Measurements from ENCODE around the gene MMD2. TPM values are rescaled to one million over a fixed set of nuclear protein-coding genes. Genes with fewer than 3 reads are reported as not detected.

The MMD2 gene
- total and polyA plus RNA-seq, 2 experiments from 2014 or later = 0.11 to 0.38 TPM

DNA sequence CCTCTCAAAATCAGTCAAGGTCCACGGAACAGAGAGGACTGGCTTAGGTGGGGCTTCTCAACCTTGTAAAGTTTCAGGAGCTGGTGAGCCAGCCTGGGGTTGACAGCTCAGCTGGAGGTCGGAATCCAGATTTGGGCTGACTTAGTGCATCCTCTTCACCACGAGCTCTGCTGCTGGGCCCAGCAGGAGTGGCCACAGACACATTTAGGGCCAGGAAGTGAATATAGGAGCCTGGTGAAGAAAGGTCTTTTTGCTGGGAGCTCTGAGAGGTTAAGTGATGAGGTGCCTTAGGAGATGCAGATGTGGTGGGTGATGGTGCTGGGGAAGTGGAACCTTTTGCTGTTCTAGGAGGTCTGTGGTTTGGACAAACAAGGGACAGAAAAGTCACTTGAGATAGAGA is 39.3 kb upstream of the MMD2 start:
- no peak overlapping the region for H3K27ac ChIP-seq (ENCODE audit: low read depth)
- TF ChIP-seq, protein P1, sequence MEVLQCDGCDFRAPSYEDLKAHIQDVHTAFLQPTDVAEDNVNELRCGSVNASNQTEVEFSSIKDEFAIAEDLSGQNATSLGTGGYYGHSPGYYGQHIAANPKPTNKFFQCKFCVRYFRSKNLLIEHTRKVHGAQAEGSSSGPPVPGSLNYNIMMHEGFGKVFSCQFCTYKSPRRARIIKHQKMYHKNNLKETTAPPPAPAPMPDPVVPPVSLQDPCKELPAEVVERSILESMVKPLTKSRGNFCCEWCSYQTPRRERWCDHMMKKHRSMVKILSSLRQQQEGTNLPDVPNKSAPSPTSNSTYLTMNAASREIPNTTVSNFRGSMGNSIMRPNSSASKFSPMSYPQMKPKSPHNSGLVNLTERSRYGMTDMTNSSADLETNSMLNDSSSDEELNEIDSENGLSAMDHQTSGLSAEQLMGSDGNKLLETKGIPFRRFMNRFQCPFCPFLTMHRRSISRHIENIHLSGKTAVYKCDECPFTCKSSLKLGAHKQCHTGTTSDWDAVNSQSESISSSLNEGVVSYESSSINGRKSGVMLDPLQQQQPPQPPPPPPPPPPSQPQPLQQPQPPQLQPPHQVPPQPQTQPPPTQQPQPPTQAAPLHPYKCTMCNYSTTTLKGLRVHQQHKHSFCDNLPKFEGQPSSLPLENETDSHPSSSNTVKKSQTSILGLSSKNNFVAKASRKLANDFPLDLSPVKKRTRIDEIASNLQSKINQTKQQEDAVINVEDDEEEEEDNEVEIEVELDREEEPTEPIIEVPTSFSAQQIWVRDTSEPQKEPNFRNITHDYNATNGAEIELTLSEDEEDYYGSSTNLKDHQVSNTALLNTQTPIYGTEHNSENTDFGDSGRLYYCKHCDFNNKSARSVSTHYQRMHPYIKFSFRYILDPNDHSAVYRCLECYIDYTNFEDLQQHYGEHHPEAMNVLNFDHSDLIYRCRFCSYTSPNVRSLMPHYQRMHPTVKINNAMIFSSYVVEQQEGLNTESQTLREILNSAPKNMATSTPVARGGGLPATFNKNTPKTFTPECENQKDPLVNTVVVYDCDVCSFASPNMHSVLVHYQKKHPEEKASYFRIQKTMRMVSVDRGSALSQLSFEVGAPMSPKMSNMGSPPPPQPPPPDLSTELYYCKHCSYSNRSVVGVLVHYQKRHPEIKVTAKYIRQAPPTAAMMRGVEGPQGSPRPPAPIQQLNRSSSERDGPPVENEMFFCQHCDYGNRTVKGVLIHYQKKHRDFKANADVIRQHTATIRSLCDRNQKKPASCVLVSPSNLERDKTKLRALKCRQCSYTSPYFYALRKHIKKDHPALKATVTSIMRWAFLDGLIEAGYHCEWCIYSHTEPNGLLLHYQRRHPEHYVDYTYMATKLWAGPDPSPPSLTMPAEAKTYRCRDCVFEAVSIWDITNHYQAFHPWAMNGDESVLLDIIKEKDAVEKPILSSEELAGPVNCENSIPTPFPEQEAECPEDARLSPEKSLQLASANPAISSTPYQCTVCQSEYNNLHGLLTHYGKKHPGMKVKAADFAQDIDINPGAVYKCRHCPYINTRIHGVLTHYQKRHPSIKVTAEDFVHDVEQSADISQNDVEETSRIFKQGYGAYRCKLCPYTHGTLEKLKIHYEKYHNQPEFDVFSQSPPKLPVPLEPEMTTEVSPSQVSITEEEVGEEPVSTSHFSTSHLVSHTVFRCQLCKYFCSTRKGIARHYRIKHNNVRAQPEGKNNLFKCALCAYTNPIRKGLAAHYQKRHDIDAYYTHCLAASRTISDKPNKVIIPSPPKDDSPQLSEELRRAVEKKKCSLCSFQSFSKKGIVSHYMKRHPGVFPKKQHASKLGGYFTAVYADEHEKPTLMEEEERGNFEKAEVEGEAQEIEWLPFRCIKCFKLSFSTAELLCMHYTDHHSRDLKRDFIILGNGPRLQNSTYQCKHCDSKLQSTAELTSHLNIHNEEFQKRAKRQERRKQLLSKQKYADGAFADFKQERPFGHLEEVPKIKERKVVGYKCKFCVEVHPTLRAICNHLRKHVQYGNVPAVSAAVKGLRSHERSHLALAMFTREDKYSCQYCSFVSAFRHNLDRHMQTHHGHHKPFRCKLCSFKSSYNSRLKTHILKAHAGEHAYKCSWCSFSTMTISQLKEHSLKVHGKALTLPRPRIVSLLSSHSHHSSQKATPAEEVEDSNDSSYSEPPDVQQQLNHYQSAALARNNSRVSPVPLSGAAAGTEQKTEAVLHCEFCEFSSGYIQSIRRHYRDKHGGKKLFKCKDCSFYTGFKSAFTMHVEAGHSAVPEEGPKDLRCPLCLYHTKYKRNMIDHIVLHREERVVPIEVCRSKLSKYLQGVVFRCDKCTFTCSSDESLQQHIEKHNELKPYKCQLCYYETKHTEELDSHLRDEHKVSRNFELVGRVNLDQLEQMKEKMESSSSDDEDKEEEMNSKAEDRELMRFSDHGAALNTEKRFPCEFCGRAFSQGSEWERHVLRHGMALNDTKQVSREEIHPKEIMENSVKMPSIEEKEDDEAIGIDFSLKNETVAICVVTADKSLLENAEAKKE (CRISPR knock-in tag; IDR thresholded peaks at IDR 0.05) = no peak
- TF ChIP-seq NANOG (IDR thresholded peaks at IDR 0.05; ENCODE audit: borderline replicate concordance) (no peak), ZNF331 (CRISPR knock-in tag; IDR thresholded peaks at IDR 0.05; ENCODE audit: low read depth) (no peak), STAT1 (IDR thresholded peaks at IDR 0.05; ENCODE audit: unreplicated experiment) (no peak), POLR2AphosphoS5 (IDR thresholded peaks at IDR 0.05; ENCODE audit: low read depth) (no peak), ZNF114 (CRISPR knock-in tag; IDR thresholded peaks at IDR 0.05) (no peak), CREB1 (CRISPR knock-in tag; IDR thresholded peaks at IDR 0.05; ENCODE audit: low read depth) (no peak), EZH2phosphoT487 (IDR thresholded peaks at IDR 0.05; ENCODE audit: unreplicated experiment) (no peak), JUNB (IDR thresholded peaks at IDR 0.05; ENCODE audit: unreplicated experiment) (no peak)
- TF ChIP-seq, protein P2, sequence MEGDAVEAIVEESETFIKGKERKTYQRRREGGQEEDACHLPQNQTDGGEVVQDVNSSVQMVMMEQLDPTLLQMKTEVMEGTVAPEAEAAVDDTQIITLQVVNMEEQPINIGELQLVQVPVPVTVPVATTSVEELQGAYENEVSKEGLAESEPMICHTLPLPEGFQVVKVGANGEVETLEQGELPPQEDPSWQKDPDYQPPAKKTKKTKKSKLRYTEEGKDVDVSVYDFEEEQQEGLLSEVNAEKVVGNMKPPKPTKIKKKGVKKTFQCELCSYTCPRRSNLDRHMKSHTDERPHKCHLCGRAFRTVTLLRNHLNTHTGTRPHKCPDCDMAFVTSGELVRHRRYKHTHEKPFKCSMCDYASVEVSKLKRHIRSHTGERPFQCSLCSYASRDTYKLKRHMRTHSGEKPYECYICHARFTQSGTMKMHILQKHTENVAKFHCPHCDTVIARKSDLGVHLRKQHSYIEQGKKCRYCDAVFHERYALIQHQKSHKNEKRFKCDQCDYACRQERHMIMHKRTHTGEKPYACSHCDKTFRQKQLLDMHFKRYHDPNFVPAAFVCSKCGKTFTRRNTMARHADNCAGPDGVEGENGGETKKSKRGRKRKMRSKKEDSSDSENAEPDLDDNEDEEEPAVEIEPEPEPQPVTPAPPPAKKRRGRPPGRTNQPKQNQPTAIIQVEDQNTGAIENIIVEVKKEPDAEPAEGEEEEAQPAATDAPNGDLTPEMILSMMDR (conservative IDR thresholded peaks at IDR 0.05; ENCODE audit: low read depth in 2 of 2) = no peak
- TF ChIP-seq, protein P3, sequence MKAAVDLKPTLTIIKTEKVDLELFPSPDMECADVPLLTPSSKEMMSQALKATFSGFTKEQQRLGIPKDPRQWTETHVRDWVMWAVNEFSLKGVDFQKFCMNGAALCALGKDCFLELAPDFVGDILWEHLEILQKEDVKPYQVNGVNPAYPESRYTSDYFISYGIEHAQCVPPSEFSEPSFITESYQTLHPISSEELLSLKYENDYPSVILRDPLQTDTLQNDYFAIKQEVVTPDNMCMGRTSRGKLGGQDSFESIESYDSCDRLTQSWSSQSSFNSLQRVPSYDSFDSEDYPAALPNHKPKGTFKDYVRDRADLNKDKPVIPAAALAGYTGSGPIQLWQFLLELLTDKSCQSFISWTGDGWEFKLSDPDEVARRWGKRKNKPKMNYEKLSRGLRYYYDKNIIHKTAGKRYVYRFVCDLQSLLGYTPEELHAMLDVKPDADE (IDR thresholded peaks at IDR 0.05) = no peak
- TF ChIP-seq, protein P4, sequence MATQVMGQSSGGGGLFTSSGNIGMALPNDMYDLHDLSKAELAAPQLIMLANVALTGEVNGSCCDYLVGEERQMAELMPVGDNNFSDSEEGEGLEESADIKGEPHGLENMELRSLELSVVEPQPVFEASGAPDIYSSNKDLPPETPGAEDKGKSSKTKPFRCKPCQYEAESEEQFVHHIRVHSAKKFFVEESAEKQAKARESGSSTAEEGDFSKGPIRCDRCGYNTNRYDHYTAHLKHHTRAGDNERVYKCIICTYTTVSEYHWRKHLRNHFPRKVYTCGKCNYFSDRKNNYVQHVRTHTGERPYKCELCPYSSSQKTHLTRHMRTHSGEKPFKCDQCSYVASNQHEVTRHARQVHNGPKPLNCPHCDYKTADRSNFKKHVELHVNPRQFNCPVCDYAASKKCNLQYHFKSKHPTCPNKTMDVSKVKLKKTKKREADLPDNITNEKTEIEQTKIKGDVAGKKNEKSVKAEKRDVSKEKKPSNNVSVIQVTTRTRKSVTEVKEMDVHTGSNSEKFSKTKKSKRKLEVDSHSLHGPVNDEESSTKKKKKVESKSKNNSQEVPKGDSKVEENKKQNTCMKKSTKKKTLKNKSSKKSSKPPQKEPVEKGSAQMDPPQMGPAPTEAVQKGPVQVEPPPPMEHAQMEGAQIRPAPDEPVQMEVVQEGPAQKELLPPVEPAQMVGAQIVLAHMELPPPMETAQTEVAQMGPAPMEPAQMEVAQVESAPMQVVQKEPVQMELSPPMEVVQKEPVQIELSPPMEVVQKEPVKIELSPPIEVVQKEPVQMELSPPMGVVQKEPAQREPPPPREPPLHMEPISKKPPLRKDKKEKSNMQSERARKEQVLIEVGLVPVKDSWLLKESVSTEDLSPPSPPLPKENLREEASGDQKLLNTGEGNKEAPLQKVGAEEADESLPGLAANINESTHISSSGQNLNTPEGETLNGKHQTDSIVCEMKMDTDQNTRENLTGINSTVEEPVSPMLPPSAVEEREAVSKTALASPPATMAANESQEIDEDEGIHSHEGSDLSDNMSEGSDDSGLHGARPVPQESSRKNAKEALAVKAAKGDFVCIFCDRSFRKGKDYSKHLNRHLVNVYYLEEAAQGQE (IDR thresholded peaks at IDR 0.05; ENCODE audit: unreplicated experiment) = no peak
- Mint-ChIP-seq H3K9me3 (no peaks in the 10 kb centered on the region), H3K4me1 (no peaks in the 10 kb centered on the region), H3K36me3 (ENCODE audit: low read depth) (peaks cover 29% of the 10 kb centered on the region; the same call in 2 of the 3 replicates), H3K27me3 (ENCODE audit: insufficient read depth, low read depth, poor library complexity) (peaks cover 4% of the 10 kb centered on the region), H3K4me3 (no peak overlapping the region), H3K27ac (no peak overlapping the region)
- no peaks in the 10 kb centered on the region for H4K20me1 ChIP-seq (replicated peaks; ENCODE audit: insufficient read depth)
- DNase-seq (ENCODE audit: low spot score) (no peak), ATAC-seq (no peak)
- no peak overlapping the region for H3K4me3 ChIP-seq
- H3K9me2 ChIP-seq (ENCODE audit: insufficient read depth) = no peaks in the 10 kb centered on the region
- no peaks in the 10 kb centered on the region for H3F3A ChIP-seq (replicated peaks; ENCODE audit: low read depth)
- no peak overlapping the region for H2AFZ ChIP-seq
- peaks cover 6% of the 10 kb centered on the region; the same call in 1 of the 2 replicates for H3K36me3 ChIP-seq (ENCODE audit: insufficient read depth)
- H3K4me1 ChIP-seq (ENCODE audit: insufficient read depth) = no peaks in the 10 kb centered on the region
- no peak overlapping the region for H3K4me2 ChIP-seq
- H3K27me3 ChIP-seq (ENCODE audit: insufficient read depth) = no peaks in the 10 kb centered on the region
- no peaks in the 10 kb centered on the region for H3K79me2 ChIP-seq (replicated peaks; ENCODE audit: insufficient read depth)

Data from GM23338 (cell line).